Mammary epithelial cell (primary cell): ENCODE measurements around the gene TMEM178A.

Source experiments
- EZH2 ChIP-seq: IDR thresholded peaks from 2 replicates; pipeline ENCODE4 v1.6.1; 2012; ENCODE audit warnings: low read length, inconsistent platforms, borderline replicate concordance
- TF ChIP-seq, protein P1 (sequence below), 2 donors: IDR thresholded peaks in 1 of 2; conservative IDR thresholded peaks in 1 of 2; 2 replicates each; pipeline ENCODE4 v1.5.1; 2011 to 2012; ENCODE audit warnings: inconsistent platforms in 2 of 2, low read length in 2 of 2, mild to moderate bottlenecking in 2 of 2, control low read depth in 1 of 2, low read depth in 1 of 2; ENCODE audit not compliant: insufficient read depth in 1 of 2; ENCODE audit errors: extremely low read depth in 1 of 2

DNA sequence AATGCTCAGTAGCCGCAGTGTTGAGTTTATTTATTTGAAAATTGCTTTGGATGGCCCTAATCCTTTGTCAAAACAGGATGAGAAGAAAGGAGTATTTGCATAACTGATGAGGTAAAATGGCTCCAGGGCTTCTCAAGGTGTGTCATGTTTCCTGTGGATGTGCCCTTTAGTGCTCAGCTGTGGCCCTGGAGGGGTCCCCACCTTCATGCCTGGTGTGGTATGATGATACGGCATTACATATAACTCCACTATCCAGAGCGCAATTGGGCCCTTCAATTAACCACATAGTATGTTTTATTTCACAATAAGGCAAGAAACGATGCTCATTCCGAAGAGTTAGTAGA lies 39.8 kb upstream of the TMEM178A start:
- TF ChIP-seq EZH2 = no peak
- TF ChIP-seq, protein P1, sequence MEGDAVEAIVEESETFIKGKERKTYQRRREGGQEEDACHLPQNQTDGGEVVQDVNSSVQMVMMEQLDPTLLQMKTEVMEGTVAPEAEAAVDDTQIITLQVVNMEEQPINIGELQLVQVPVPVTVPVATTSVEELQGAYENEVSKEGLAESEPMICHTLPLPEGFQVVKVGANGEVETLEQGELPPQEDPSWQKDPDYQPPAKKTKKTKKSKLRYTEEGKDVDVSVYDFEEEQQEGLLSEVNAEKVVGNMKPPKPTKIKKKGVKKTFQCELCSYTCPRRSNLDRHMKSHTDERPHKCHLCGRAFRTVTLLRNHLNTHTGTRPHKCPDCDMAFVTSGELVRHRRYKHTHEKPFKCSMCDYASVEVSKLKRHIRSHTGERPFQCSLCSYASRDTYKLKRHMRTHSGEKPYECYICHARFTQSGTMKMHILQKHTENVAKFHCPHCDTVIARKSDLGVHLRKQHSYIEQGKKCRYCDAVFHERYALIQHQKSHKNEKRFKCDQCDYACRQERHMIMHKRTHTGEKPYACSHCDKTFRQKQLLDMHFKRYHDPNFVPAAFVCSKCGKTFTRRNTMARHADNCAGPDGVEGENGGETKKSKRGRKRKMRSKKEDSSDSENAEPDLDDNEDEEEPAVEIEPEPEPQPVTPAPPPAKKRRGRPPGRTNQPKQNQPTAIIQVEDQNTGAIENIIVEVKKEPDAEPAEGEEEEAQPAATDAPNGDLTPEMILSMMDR (conservative IDR thresholded peaks at IDR 0.05 in 1 of 2, IDR thresholded peaks at IDR 0.05 in 1 of 2; ENCODE audit: extremely low read depth in 1 of 2, insufficient read depth in 1 of 2, low read depth in 1 of 2, low read length in 2 of 2) = no peak
